ACHN (cell line): ENCODE data around the gene TRPM3.
A peak's percentile ranks its signal among the peaks of the same experiment; 100 is the strongest.

Experiments used
- DNase-seq: peaks from one replicate; pipeline ENCODE4 v3.0.0-alpha.2; 2015
- in situ Hi-C: cut with HindIII; loops from 2 replicates; pipeline ENCODE4 v1.10.0; 2017; ENCODE audit warnings: low sequenced_read_pairs, low pct_ligation_motif_present, low pct_unique_long_range_greater_than_20kb

The TRPM3 gene

GRCh38 chr9:70874451-70874850, 247.0 kb downstream of the TRPM3 start:
- in situ Hi-C loops: no loop called here

GRCh38 chr9:70873506-70873905, 247.9 kb downstream of the TRPM3 start:
- no peak for DNase-seq
- in situ Hi-C loops: no loop called here

More at GRCh38 chr9:70874451-70874850, 247.0 kb downstream of the TRPM3 start:
- no peak for DNase-seq

- in situ Hi-C loops: no loop called here
- peak; percentile 49 for DNase-seq
Observed at GRCh38 chr9:70868661-70869652, 252.5 kb downstream of the TRPM3 start.

- in situ Hi-C loops: no loop called here
- DNase-seq: no peak
Observed at GRCh38 chr9:70868041-70868440, 253.4 kb downstream of the TRPM3 start.

- no peak for DNase-seq
- in situ Hi-C loops: no loop called here
Observed at GRCh38 chr9:70865471-70865870, 255.9 kb downstream of the TRPM3 start.

GRCh38 chr9:70861797-70862196, 259.6 kb downstream of the TRPM3 start:
- no peak for DNase-seq
- in situ Hi-C loops: no loop called here

GRCh38 chr9:70861376-70861775, 260.0 kb downstream of the TRPM3 start:
- in situ Hi-C loops: no loop called here

GRCh38 chr9:70859694-70860093, 261.7 kb downstream of the TRPM3 start:
- in situ Hi-C loops: no loop called here

More at GRCh38 chr9:70861376-70861775, 260.0 kb downstream of the TRPM3 start:
- DNase-seq: no peak

GRCh38 chr9:70856411-70856810, 265.0 kb downstream of the TRPM3 start:
- in situ Hi-C loops: no loop called here
- no peak for DNase-seq

More at GRCh38 chr9:70859694-70860093, 261.7 kb downstream of the TRPM3 start:
- no peak for DNase-seq

- DNase-seq: no peak
- in situ Hi-C loops: no loop called here
Observed at GRCh38 chr9:70852711-70853240, 268.6 kb downstream of the TRPM3 start.

- DNase-seq: no peak
- in situ Hi-C loops: no loop called here
Observed at GRCh38 chr9:70840266-70840665, 281.2 kb downstream of the TRPM3 start.

GRCh38 chr9:70835323-70835722, 286.1 kb downstream of the TRPM3 start:
- peak; percentile 2 for DNase-seq
- in situ Hi-C loops: no loop called here

GRCh38 chr9:70832492-70832891, 288.9 kb downstream of the TRPM3 start:
- in situ Hi-C loops: no loop called here
- no peak for DNase-seq

GRCh38 chr9:70830618-70831017, 290.8 kb downstream of the TRPM3 start:
- in situ Hi-C loops: no loop called here

GRCh38 chr9:70829591-70830265, 291.7 kb downstream of the TRPM3 start:
- no peak for DNase-seq
- in situ Hi-C loops: no loop called here

More at GRCh38 chr9:70830618-70831017, 290.8 kb downstream of the TRPM3 start:
- DNase-seq: no peak

- DNase-seq: no peak
- in situ Hi-C loops: no loop called here
Observed at GRCh38 chr9:70826562-70826961, 294.9 kb downstream of the TRPM3 start.

GRCh38 chr9:70823284-70823683, 298.1 kb downstream of the TRPM3 start:
- no peak for DNase-seq
- in situ Hi-C loops: no loop called here

- no peak for DNase-seq
- in situ Hi-C loops: no loop called here
Observed at GRCh38 chr9:70817311-70817710, 304.1 kb downstream of the TRPM3 start.

- in situ Hi-C loops: no loop called here
- DNase-seq: no peak
Observed at GRCh38 chr9:70816891-70817290, 304.5 kb downstream of the TRPM3 start.
